HG03565 (cell line): ENCODE measurements around the gene GPATCH2.

Experiments
- ATAC-seq: cut with Tn5 transposase; IDR thresholded peaks from one replicate; pipeline ENCODE4 v1.9.1; 2021; ENCODE audit warnings: mild to moderate bottlenecking, moderate library complexity; ENCODE audit not compliant: unreplicated experiment

Gene GPATCH2

DNA sequence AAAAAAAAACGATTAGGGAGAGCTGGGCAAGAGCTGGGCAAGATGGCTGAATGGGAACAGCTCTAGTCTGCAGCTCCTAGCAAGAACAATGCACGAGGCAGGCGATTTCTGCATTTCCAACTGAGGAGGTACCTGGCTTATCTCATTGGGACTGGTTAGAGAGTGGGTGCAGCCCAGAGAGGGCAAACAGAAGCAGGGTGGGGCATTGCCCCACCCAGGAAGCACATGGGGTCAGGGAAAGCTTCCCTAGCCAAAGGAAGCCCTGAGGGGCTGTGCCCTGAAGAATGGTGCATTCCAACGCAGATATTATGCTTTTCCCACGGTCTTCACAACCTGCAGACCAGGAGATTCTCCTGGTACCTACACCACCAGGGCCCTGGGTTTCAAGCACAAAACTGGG lies 251.6 kb downstream of the GPATCH2 start:
- ATAC-seq: no peak
